ENCODE measurements around the gene UBE2V1.
"Not testable (repeated sequence)": the region's sequence is repeated elsewhere in the genome, so short reads cannot be mapped to it uniquely, and the experiment has no call there.

Gene UBE2V1

GRCh38 chr20:50112512-50113419 is at the start of gene UBE2V1:
UBE2V1 (minus strand) TSS chr20:50113150; CDS start chr20:50113128, 22 bp downstream.
- peak; percentile 78 to 85 (median 83) for DNase-seq (ENCODE audit: low read depth in 3 of 3)

DNA sequence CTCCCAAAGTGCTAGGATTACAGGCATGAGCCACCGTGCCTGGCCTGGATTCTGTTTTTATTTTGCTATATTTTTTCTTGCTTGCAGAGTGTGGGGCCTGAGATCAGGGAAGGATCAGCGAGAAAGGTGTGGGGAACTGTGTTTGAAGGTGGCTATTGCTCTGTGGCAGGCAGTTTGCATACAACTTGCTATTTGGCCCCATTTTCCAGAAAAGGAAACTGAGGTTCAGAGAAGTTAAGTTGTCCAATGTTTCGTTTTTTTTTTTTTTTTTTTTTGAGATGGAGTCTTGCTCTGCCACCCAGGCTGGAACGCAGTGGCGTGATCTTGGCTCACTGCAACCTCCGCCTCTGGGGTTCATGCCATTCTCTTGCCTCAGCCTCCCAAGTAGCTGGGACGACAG is 48.5 kb upstream of the UBE2V1 start:
- not testable (repeated sequence) for DNase-seq (ENCODE audit: low read depth in 3 of 3)

- peak; percentile 68 to 74 (median 71) for DNase-seq (ENCODE audit: low read depth in 3 of 3)
These were observed 40.8 kb upstream of the UBE2V1 start, which contains the start of gene PEDS1 for GRCh38 chr20:50153500-50154377. PEDS1 (minus strand) TSS chr20:50153723; CDS start chr20:50153637, 86 bp downstream.

DNA sequence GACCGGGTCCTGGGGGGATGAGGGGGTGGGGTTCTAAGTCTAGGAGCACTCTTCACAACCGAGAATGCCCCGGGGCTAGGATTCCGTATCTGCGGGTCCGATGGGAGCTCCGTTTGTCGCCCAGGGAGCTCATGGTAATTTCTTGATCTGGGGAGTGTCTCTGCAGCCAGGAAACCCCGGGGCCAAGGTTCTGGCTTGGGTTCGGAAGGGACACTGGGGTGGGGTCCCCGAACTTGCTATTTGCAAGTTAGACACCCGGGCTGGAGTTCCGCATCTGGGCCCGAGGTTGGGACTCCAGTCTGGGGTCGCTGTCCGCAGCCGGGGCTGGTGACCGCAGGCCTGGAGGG is 40.2 kb upstream of the UBE2V1 start:
- no peak for DNase-seq (ENCODE audit: low read depth in 3 of 3)

DNA sequence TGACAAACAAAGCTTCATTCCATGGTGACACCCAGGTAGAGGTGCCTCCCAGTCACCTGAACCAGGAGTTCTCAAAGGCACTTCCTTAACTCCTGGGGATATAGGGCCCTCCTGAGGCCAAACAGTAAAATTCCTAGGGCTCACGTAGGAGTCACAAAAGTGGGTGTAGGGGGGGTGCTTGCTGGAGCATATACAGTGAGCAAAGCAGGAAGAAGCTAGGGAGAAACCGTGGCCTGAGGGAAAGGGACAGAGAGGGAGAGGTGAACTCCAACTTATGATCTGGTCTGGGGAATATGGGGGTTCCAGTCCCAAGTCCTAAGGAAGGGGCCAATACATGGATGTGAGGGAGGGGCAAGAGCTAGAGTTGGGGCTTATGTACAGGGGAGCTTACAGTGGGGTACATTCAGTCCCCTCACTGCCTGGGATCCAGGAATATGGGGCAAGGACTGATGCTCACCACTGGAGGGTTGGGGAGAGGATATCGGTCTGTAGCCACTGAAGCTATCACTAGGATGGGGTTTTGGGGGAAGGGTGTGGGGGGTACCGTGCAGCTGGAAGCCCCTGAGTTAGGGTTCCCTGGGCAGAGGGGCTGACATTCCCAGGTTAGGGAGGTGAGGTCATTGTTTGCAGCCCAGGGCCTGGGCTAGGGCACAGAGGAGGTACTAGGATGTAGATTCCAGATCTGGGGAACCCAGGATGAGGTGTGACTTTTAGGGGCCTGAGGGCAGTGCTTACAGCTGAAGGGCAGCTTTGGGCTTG is 39.6 kb upstream of the UBE2V1 start:
- DNase-seq (ENCODE audit: low read depth in 3 of 3), result no peak

- no peak for DNase-seq (ENCODE audit: low read depth in 3 of 3)
These were observed 38.2 kb upstream of the UBE2V1 start for GRCh38 chr20:50151034-50151743.

GRCh38 chr20:50149481-50150254 is 36.7 kb upstream of the UBE2V1 start:
- DNase-seq (ENCODE audit: low read depth in 3 of 3), result no peak

DNA sequence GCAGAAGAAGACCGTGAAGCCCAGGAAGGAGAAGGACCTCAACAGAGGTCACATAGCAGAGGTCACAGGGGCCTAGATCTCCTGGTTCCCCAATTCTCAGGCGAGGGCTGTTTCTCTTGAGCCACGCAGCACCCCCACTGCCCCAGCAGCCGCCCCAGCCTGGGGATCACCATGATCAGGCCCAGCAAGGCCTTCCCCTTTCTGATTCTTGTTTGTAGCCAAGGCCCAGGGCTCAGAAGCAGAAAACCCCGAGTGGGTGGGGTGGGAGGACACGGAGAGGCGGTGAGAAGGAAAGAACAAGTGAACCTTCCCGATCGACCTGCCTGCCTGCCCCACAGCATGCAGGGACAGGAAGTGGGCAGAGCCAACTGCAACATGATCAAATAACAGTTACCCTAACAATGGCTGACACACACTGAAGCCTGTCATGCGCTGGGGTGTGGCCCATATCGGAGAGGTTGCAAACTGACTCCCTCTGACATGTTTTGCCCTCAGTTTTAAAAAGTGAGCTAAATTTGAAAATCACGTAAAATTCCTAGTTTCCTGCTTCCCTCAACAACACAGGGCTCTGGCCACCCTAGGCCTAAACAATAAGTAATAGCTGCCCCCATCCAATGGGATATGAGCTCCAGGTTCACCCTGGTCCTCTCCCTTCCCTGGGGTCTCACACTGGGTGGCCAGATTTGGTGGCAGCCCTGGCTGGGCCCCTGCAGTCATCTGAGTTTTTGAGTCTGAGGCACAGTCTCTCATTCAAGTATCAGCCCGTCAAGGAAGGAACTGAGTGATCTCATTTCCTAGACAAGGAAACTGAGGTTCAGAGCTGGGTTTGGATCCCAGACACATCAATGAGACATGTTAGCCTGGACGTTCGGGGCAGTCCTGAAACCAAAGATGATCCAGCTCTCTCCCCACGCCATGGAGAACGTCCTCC is 34.0 kb upstream of the UBE2V1 start:
- DNase-seq (ENCODE audit: low read depth in 3 of 3), result peak in 2 of 3 donors; percentile 62 to 64

GRCh38 chr20:50146214-50146613 is 33.3 kb upstream of the UBE2V1 start:
- no peak for DNase-seq (ENCODE audit: low read depth in 3 of 3)

- no peak for DNase-seq (ENCODE audit: low read depth in 3 of 3)
These were observed 32.6 kb upstream of the UBE2V1 start for GRCh38 chr20:50145566-50145965.

DNA sequence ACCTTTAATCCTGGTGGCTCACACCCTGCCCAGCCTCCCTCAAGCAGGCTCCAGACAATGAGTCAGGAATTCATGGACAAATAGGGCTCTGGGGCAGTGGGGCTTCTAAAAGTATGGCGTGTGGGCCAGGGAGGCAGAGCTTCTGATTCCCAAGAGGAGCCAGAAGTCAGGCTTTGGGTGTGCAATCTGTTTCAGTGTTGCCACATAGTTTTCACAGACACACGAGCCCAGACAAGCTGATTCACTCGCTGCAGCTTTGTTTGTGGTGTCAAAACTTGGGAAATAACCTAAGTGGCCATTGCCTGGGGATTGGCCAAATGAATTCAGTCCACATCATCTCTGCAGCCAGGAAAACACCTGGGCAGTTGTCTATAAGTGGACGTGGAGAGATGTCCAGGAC is 31.4 kb upstream of the UBE2V1 start:
- no peak for DNase-seq (ENCODE audit: low read depth in 3 of 3)

DNA sequence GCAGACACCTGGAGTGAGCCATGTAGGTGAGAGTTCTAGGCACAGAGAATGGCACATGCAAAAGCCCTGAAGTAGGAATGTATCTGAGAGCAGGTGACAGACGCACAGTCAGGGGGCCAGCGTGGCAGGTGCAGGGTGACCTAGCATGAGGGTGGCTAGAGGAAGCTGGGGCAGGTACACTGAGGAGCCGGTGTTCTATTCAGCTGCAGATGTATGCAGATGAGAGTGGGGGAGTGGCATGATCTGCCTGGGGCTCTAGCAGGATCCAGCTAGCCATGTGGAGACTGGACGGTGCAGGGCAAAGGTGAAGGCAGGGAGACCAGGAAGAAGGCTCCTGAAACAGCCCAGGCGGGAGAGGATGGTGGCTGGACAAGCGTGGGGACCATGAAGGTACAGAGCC is 29.9 kb upstream of the UBE2V1 start:
- no peak for DNase-seq (ENCODE audit: low read depth in 3 of 3)

DNA sequence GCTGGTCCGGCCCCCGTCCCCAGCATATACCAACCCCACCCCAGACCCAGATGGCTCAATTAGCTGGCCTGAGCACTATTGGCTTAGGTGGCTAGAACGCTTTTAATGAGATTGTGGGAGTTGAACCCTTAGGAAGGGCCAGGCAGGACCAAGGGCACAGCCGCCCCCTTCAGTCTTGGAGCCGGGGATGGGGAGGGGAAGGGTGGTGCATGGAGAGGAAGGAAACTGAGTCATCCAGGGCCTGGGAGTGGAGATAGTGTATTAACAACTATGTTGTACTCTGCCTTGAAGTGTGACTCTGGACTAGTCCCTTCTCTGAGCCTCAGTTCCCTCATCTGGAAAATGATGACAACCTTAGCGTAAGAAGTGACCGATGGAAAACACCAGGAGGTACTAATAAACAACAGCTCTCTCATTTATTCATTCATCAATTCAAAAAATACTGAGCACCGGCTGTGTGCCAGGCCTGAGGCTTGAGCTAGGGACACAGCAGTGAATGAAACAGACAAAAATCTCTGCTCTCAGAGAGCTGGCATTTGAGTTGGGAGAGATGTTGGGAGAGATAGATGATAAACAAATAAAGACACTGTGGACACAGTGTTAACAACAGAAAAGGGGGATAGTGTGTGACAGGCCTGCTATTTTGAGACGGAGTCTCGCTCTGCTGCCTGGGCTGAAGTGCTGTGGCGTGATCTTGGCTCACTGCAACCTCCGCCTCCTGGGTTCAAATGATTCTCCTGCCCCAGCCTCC is 29.0 kb upstream of the UBE2V1 start:
- DNase-seq (ENCODE audit: low read depth in 3 of 3), result no peak

- DNase-seq (ENCODE audit: low read depth in 3 of 3), result no peak
These were observed 28.2 kb upstream of the UBE2V1 start for GRCh38 chr20:50141018-50141675.

GRCh38 chr20:50140339-50140859 is 27.4 kb upstream of the UBE2V1 start:
- DNase-seq (ENCODE audit: low read depth in 3 of 3), result no peak

- no peak for DNase-seq (ENCODE audit: low read depth in 3 of 3)
These were observed 25.8 kb upstream of the UBE2V1 start for GRCh38 chr20:50138479-50139393.

GRCh38 chr20:50138120-50138478 is 25.1 kb upstream of the UBE2V1 start:
- DNase-seq (ENCODE audit: low read depth in 3 of 3), result no peak
